ENCODE results near the gene BABAM1. TPM values are rescaled to one million over a fixed set of nuclear protein-coding genes. Genes with fewer than 3 reads are reported as not detected.

BABAM1 gene
- total and polyA plus RNA-seq, 9 of the 15 experiments (the other 6 are each of a cell fraction or from before 2014, with no cell fraction given), result 14.7 to 160 (median 113) TPM

- TF ChIP-seq MAX (CRISPR knock-in tag; IDR thresholded peaks at IDR 0.05), result peak; percentile 72
- TF ChIP-seq XRCC5 (IDR thresholded peaks at IDR 0.05; ENCODE audit: low read depth, low read length), result peak; percentile 47; the same call in 1 of the 2 replicates
- TF ChIP-seq ZNF12 (CRISPR knock-in tag; IDR thresholded peaks at IDR 0.05), result no peak
- no peak for TF ChIP-seq RAD21 (CRISPR knock-in tag; conservative IDR thresholded peaks at IDR 0.05 in 1 of 2, IDR thresholded peaks at IDR 0.05 in 1 of 2)
- TF ChIP-seq, protein P1, sequence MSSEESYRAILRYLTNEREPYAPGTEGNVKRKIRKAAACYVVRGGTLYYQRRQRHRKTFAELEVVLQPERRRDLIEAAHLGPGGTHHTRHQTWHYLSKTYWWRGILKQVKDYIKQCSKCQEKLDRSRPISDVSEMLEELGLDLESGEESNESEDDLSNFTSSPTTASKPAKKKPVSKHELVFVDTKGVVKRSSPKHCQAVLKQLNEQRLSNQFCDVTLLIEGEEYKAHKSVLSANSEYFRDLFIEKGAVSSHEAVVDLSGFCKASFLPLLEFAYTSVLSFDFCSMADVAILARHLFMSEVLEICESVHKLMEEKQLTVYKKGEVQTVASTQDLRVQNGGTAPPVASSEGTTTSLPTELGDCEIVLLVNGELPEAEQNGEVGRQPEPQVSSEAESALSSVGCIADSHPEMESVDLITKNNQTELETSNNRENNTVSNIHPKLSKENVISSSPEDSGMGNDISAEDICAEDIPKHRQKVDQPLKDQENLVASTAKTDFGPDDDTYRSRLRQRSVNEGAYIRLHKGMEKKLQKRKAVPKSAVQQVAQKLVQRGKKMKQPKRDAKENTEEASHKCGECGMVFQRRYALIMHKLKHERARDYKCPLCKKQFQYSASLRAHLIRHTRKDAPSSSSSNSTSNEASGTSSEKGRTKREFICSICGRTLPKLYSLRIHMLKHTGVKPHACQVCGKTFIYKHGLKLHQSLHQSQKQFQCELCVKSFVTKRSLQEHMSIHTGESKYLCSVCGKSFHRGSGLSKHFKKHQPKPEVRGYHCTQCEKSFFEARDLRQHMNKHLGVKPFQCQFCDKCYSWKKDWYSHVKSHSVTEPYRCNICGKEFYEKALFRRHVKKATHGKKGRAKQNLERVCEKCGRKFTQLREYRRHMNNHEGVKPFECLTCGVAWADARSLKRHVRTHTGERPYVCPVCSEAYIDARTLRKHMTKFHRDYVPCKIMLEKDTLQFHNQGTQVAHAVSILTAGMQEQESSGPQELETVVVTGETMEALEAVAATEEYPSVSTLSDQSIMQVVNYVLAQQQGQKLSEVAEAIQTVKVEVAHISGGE (CRISPR knock-in tag; IDR thresholded peaks at IDR 0.05), result no peak
- no peak for TF ChIP-seq ZNF695 (CRISPR knock-in tag; IDR thresholded peaks at IDR 0.05)
- no peak for TF ChIP-seq MEIS2 (IDR thresholded peaks at IDR 0.05; ENCODE audit: partially characterized antibody)
- TF ChIP-seq CHD7 (IDR thresholded peaks at IDR 0.05; ENCODE audit: low read depth, low read length), result no peak
- peak; percentile 98 for TF ChIP-seq RBM25 (IDR thresholded peaks at IDR 0.05; ENCODE audit: low read depth, low read length, severe bottlenecking)
- no peak for TF ChIP-seq PTTG1 (tag; IDR thresholded peaks at IDR 0.05; ENCODE audit: low read depth)
- no peak for TF ChIP-seq CBX5 (IDR thresholded peaks at IDR 0.05; ENCODE audit: borderline replicate concordance, low read depth)
Measured at GRCh38 chr19:17309198-17309964, 42.1 kb downstream of the BABAM1 start, which contains the start of gene DDA1 (continued).

All from K562 (cell line).